IMR-90 (cell line): Measurements from ENCODE around the gene IRAK1. TPM values are rescaled to one million over a fixed set of nuclear protein-coding genes. Genes with fewer than 3 reads are reported as not detected.

Experiments
- ATAC-seq: fragments of 200-7000 bp; cut with Tn5 transposase; 2 replicates; pipeline ENCODE4 v1.9.1; 2020; ENCODE audit warnings: low read depth, mild to moderate bottlenecking, moderate library complexity
- BruUV-seq: library from RNA; stranded (reverse); fragments of 400-500 nt; replicated peaks from 2 replicates; lab custom pipeline; 2021; lab: Mats Ljungman, UMichigan
- CTCF ChIA-PET: fragments of 300-600 bp; formaldehyde crosslinking; extraction: SDS; loops from one replicate; lab custom pipeline; 2021; ENCODE audit warnings: antibody characterized with exemption; lab: Yijun Ruan, JAX
- POLR2A ChIA-PET: fragments of 300-600 bp; sonication (Branson Sonifier 250); formaldehyde crosslinking; loops from one replicate; lab custom pipeline; 2022; ENCODE audit warnings: antibody characterized with exemption; ENCODE audit not compliant: unreplicated experiment; lab: Charles Lee
- DNase-seq: peaks from one replicate; pipeline ENCODE4 v3.0.0; 2013
- H2AFZ ChIP-seq: replicated peaks from 2 replicates; pipeline ENCODE3; 2013; ENCODE audit warnings: low read length, mild to moderate bottlenecking; ENCODE audit not compliant: poor library complexity
- H2AK5ac ChIP-seq: 2 replicates; pipeline ENCODE4 v1.6.1; 2013; ENCODE audit warnings: low read depth, low read length, inconsistent platforms
- H2AK9ac ChIP-seq: replicated peaks from 2 replicates; pipeline ENCODE3; 2013; ENCODE audit warnings: mild to moderate bottlenecking, low read depth, low read length, moderate library complexity; ENCODE audit not compliant: poor library complexity
- H2BK120ac ChIP-seq: 2 replicates; pipeline ENCODE4 v1.6.1; 2013; ENCODE audit warnings: low read depth, low read length, inconsistent platforms
- H2BK15ac ChIP-seq: 3 replicates; pipeline ENCODE4 v1.6.1; 2013; ENCODE audit warnings: low read depth, low read length, inconsistent platforms
- H2BK20ac ChIP-seq: 2 replicates; pipeline ENCODE4 v1.6.1; 2013; ENCODE audit warnings: low read depth, mild to moderate bottlenecking, inconsistent platforms, low read length, moderate library complexity
- H2BK5ac ChIP-seq: 2 replicates; pipeline ENCODE4 v1.6.1; 2013; ENCODE audit warnings: mild to moderate bottlenecking, low read depth, low read length, inconsistent platforms; ENCODE audit not compliant: poor library complexity, severe bottlenecking
- H3K14ac ChIP-seq: replicated peaks from 2 replicates; pipeline ENCODE4 v1.6.1; 2013; ENCODE audit warnings: low read depth, low read length, inconsistent platforms
- H3K18ac ChIP-seq: 2 replicates; pipeline ENCODE4 v1.6.1; 2013; ENCODE audit warnings: low read depth, low read length, control low read depth
- H3K23ac ChIP-seq: 2 replicates; pipeline ENCODE4 v1.6.1; 2013; ENCODE audit warnings: low read depth, low read length, inconsistent platforms
- H3K27ac ChIP-seq: 2 replicates; pipeline ENCODE4 v1.5.1; 2013; ENCODE audit warnings: mild to moderate bottlenecking, control low read depth, low read length; ENCODE audit not compliant: insufficient read depth
- H3K27me3 ChIP-seq: 2 replicates; pipeline ENCODE4 v1.6.1; 2013; ENCODE audit warnings: low read length; ENCODE audit not compliant: control insufficient read depth, insufficient read depth
- H3K36me3 ChIP-seq: 2 replicates; pipeline ENCODE4 v1.6.1; 2013; ENCODE audit warnings: low read length, mixed read lengths; ENCODE audit not compliant: control insufficient read depth, insufficient read depth
- H3K4ac ChIP-seq: 2 replicates; pipeline ENCODE4 v1.6.1; 2013; ENCODE audit warnings: low read depth, low read length, inconsistent platforms
- H3K4me1 ChIP-seq: 2 replicates; pipeline ENCODE4 v1.6.1; 2013; ENCODE audit warnings: low read length, mixed read lengths; ENCODE audit not compliant: control insufficient read depth, insufficient read depth
- H3K4me2 ChIP-seq: 2 replicates; pipeline ENCODE4 v1.6.1; 2013; ENCODE audit warnings: low read depth, mild to moderate bottlenecking, control low read depth, low read length, moderate library complexity
- H3K4me3 ChIP-seq: 2 replicates; pipeline ENCODE4 v1.5.1; 2013; ENCODE audit warnings: low read depth, mild to moderate bottlenecking, control low read depth, low read length, moderate library complexity; ENCODE audit not compliant: insufficient read depth
- H3K56ac ChIP-seq: 2 replicates; pipeline ENCODE4 v1.6.1; 2013; ENCODE audit warnings: low read length, inconsistent platforms; ENCODE audit not compliant: insufficient read depth; ENCODE audit errors: extremely low read depth
- H3K79me1 ChIP-seq, 2 experiments: 2 replicates each; pipeline ENCODE4 v1.6.1; 2013; ENCODE audit warnings: low read length in 2 of 2, inconsistent platforms in 1 of 2, low read depth in 1 of 2
- H3K9ac ChIP-seq: 2 replicates; pipeline ENCODE4 v1.6.1; 2013; ENCODE audit warnings: low read depth, low read length, control low read depth
- H3K9me1 ChIP-seq: 2 replicates; pipeline ENCODE4 v1.6.1; 2013; ENCODE audit warnings: low read length, inconsistent platforms; ENCODE audit not compliant: insufficient read depth
- H3K9me3 ChIP-seq: 2 replicates; pipeline ENCODE4 v1.6.1; 2013; ENCODE audit warnings: low read length; ENCODE audit not compliant: control insufficient read depth, insufficient read depth
- H4K20me1 ChIP-seq: 2 replicates; pipeline ENCODE4 v1.6.1; 2013; ENCODE audit warnings: low read length, inconsistent platforms; ENCODE audit not compliant: insufficient read depth
- H4K5ac ChIP-seq: 2 replicates; pipeline ENCODE4 v1.6.1; 2013; ENCODE audit warnings: mild to moderate bottlenecking, low read depth, low read length, control low read depth
- H4K8ac ChIP-seq, 2 experiments: 2 replicates each; pipeline ENCODE4 v1.6.1; 2013; ENCODE audit warnings: low read depth in 2 of 2, low read length in 2 of 2, control low read depth in 1 of 2, inconsistent platforms in 1 of 2
- H4K91ac ChIP-seq: 2 replicates; pipeline ENCODE4 v1.6.1; 2013; ENCODE audit warnings: low read depth, low read length, inconsistent platforms; ENCODE audit not compliant: insufficient read depth
- BHLHE40 ChIP-seq: fragments of 150-350 bp; IDR thresholded peaks from 2 replicates; pipeline ENCODE4 v1.6.1; 2016; ENCODE audit warnings: mild to moderate bottlenecking, low read depth, low read length
- CEBPB ChIP-seq: IDR thresholded peaks from 2 replicates; pipeline ENCODE4 v1.6.1; 2012; ENCODE audit warnings: low read depth, low read length, improper control_type of control experiment
- CHD1 ChIP-seq: IDR thresholded peaks from 2 replicates; pipeline ENCODE4 v1.6.1; 2012; ENCODE audit warnings: low read depth, low read length, improper control_type of control experiment
- CTCF ChIP-seq: conservative IDR thresholded peaks from 2 replicates; pipeline ENCODE4 v1.5.1; 2012; ENCODE audit warnings: mild to moderate bottlenecking, low read depth, low read length, improper control_type of control experiment
- FOS ChIP-seq: fragments of 150-350 bp; IDR thresholded peaks from 2 replicates; pipeline ENCODE4 v1.6.1; 2016; ENCODE audit warnings: low read depth, low read length
- MAZ ChIP-seq: IDR thresholded peaks from 2 replicates; pipeline ENCODE4 v1.6.1; 2012; ENCODE audit warnings: low read depth, mild to moderate bottlenecking, low read length, improper control_type of control experiment, moderate library complexity, borderline replicate concordance
- MXI1 ChIP-seq: IDR thresholded peaks from 2 replicates; pipeline ENCODE4 v1.6.1; 2012; ENCODE audit warnings: low read depth, mild to moderate bottlenecking, low read length, moderate library complexity, borderline replicate concordance
- NFE2L2 ChIP-seq: fragments of 150-350 bp; IDR thresholded peaks from 2 replicates; pipeline ENCODE4 v1.6.1; 2016; ENCODE audit warnings: low read depth, mild to moderate bottlenecking, low read length
- RAD21 ChIP-seq: IDR thresholded peaks from 2 replicates; pipeline ENCODE4 v1.6.1; 2012; ENCODE audit warnings: low read length, improper control_type of control experiment
- RCOR1 ChIP-seq: IDR thresholded peaks from 2 replicates; pipeline ENCODE4 v1.6.1; 2012; ENCODE audit warnings: mild to moderate bottlenecking, low read length, improper control_type of control experiment; ENCODE audit not compliant: insufficient replicate concordance
- RFX5 ChIP-seq: IDR thresholded peaks from 2 replicates; pipeline ENCODE4 v1.8.0; 2012; ENCODE audit warnings: low read depth, mild to moderate bottlenecking, low read length, moderate library complexity
- WGBS, 2 experiments: methylation state at CpG; one replicate each; pipeline versions ENCODE4 v1.1.5 to v1.1.7; 2013; ENCODE audit warnings: missing lambda C conversion rate in 2 of 2; ENCODE audit not compliant: insufficient read length in 1 of 2; ENCODE audit errors: extremely low coverage in 2 of 2; 5-methylcytosine and 5-hydroxymethylcytosine counted together
- dilution Hi-C: fragments of 300-500 bp; cut with HindIII; formaldehyde crosslinking; loops from one replicate; pipeline ENCODE4 v1.14.3; 2018; ENCODE audit warnings: low sequenced_read_pairs; ENCODE audit not compliant: unreplicated experiment
- in situ Hi-C: fragments of 300-500 bp; cut with MboI; formaldehyde crosslinking; loops from 3 replicates; pipeline ENCODE4 v1.14.3; 2019; ENCODE audit warnings: low sequenced_read_pairs, inconsistent platforms, mixed read lengths
- intact Hi-C: fragments of 100-400 bp; cut with micrococcal nuclease; formaldehyde crosslinking; loops from 2 replicates; pipeline ENCODE4 v1.10.0; 2022
- polyA plus RNA-seq, 3 experiments: library from polyadenylated mRNA; depleted of rRNA; stranded (reverse); fragments of >200 nt; gene quantifications; 2 replicates each; pipeline ENCODE4 v1.2.3, GENCODE V29; 2012; ENCODE audit warnings: low replicate concordance in 1 of 3
- total RNA-seq: library from RNA; depleted of rRNA; stranded (reverse); fragments of >200 nt; gene quantifications from 2 replicates; pipeline ENCODE4 v1.2.3, GENCODE V29; 2012
- TF ChIP-seq, protein P1 (sequence below): fragments of 150-350 bp; IDR thresholded peaks from 2 replicates; pipeline ENCODE4 v1.6.1; 2016; ENCODE audit warnings: low read depth, mild to moderate bottlenecking, low read length, moderate library complexity, borderline replicate concordance

IRAK1 gene
- total and polyA plus RNA-seq, 2 of the 4 experiments (the other 2 are of a cell fraction): 33.3 to 50.2 TPM

GRCh38 chrX:154027986-154028385, 8.3 kb upstream of the IRAK1 start:
- H3K4me3 ChIP-seq: no peak overlapping the region
- no peak overlapping the region for H3K14ac ChIP-seq
- no peak overlapping the region for H4K8ac ChIP-seq
- no peak overlapping the region for H2BK20ac ChIP-seq
- H3K4me1 ChIP-seq: peaks cover 5% of the 10 kb centered on the region; the same call in 1 of the 2 replicates
- H2AFZ ChIP-seq: no peak overlapping the region
- no peak overlapping the region for H3K4ac ChIP-seq
- H3K18ac ChIP-seq: no peak overlapping the region
- peaks cover 18% of the 10 kb centered on the region for H3K36me3 ChIP-seq
- H3K9ac ChIP-seq: no peak overlapping the region
- H2BK120ac ChIP-seq: no peak overlapping the region
- H3K23ac ChIP-seq: no peak overlapping the region
- in situ Hi-C loops (no loop called here), dilution Hi-C loops (no loop called here), intact Hi-C loops (no loop called here)
- no peak overlapping the region for H4K5ac ChIP-seq
- DNase-seq (no peak), ATAC-seq (no peak)
- ChIA-PET CTCF (no interaction called here), POLR2A (no interaction called here)
- no peak overlapping the region for H3K27ac ChIP-seq
- no peak overlapping the region for H4K91ac ChIP-seq
- no peak overlapping the region for H2BK15ac ChIP-seq
- no CpG with 5 or more reads among the region's 1 CpG for WGBS, 2 experiments
- no peaks in the 10 kb centered on the region for H3K9me3 ChIP-seq
- no peak overlapping the region for H3K4me2 ChIP-seq
- H3K27me3 ChIP-seq: no peaks in the 10 kb centered on the region; the same call in 1 of the 2 replicates
- peaks cover 9 to 11% of the 10 kb centered on the region in 2 experiments; a peak in 3 of 4 replicates for H3K79me1 ChIP-seq
- 0 out of 2 replicates have a peak, but pooled peaks cover 1% of the 10 kb centered on the region for H3K9me1 ChIP-seq
- H2BK5ac ChIP-seq: no peak overlapping the region
- BruUV-seq: no TSS peak
- peaks cover 9% of the 10 kb centered on the region; the same call in 1 of the 2 replicates for H4K20me1 ChIP-seq
- TF ChIP-seq NFE2L2 (no peak), CEBPB (no peak), CTCF (no peak), RFX5 (no peak), RCOR1 (no peak), MAZ (no peak), CHD1 (no peak), FOS (no peak), MXI1 (no peak), RAD21 (no peak), BHLHE40 (no peak)
- TF ChIP-seq, protein P1, sequence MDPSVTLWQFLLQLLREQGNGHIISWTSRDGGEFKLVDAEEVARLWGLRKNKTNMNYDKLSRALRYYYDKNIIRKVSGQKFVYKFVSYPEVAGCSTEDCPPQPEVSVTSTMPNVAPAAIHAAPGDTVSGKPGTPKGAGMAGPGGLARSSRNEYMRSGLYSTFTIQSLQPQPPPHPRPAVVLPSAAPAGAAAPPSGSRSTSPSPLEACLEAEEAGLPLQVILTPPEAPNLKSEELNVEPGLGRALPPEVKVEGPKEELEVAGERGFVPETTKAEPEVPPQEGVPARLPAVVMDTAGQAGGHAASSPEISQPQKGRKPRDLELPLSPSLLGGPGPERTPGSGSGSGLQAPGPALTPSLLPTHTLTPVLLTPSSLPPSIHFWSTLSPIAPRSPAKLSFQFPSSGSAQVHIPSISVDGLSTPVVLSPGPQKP: no peak
- no peak overlapping the region for H2AK5ac ChIP-seq
- H2AK9ac ChIP-seq: no peak overlapping the region
- no peak overlapping the region for H3K56ac ChIP-seq
